Measurements from ENCODE around the gene FOXC2. TPM values are rescaled to one million over a fixed set of nuclear protein-coding genes. Genes with fewer than 3 reads are reported as not detected.

The FOXC2 gene
- total and polyA plus RNA-seq, 10 of the 15 experiments (the other 5 are each of a cell fraction or from before 2014, with no cell fraction given): not detected

- Histone ChIP-seq H3K4me3 (no peak overlapping the region), H3K36me3 (ENCODE audit: control insufficient read depth in 2 of 2, insufficient read depth in 2 of 2, low read length in 1 of 2) (peaks cover 2 to 12% of the 10 kb centered on the region in 2 experiments), H3K9ac (ENCODE audit: control insufficient read depth, insufficient read depth, low read length) (no peak overlapping the region), H3K27ac (ENCODE audit: control insufficient read depth, insufficient read depth) (no peak overlapping the region), H3K4me1 (ENCODE audit: control insufficient read depth, insufficient read depth, low read length) (no peaks in the 10 kb centered on the region), H3K4me2 (ENCODE audit: control insufficient read depth, insufficient read depth) (no peak overlapping the region), H3K9me3 (replicated peaks; ENCODE audit: control insufficient read depth, insufficient read depth, low read length) (no peaks in the 10 kb centered on the region), H3K79me2 (ENCODE audit: control insufficient read depth, insufficient read depth, low read length) (no peaks in the 10 kb centered on the region), H2AFZ (ENCODE audit: control insufficient read depth, low read depth, low read length) (no peak overlapping the region), H4K20me1 (ENCODE audit: control insufficient read depth, insufficient read depth) (no peaks in the 10 kb centered on the region), H3K27me3 (replicated peaks in 1 of 2; ENCODE audit: control insufficient read depth in 2 of 2, insufficient read depth in 2 of 2, low read length in 1 of 2) (no peaks in the 10 kb centered on the region)
- FAIRE-seq: no peak
- DNase-seq (ENCODE audit: low read depth, low spot score): no peak
- intact Hi-C loops (cut with micrococcal nuclease; ENCODE audit: unreplicated experiment): no loop called here
- RAD21 ChIA-PET (ENCODE audit: unreplicated experiment): no interaction called here
- no peak for ATAC-seq
- in situ Hi-C loops (cut with MboI): no loop called here
- CTCF ChIA-PET: no interaction called here
- SMC1A ChIA-PET (ENCODE audit: uncharacterized antibody, unreplicated experiment): no interaction called here
- WGBS (ENCODE audit: insufficient coverage, insufficient replicate concordance, low lambda C conversion rate, missing lambda C conversion rate): 86% methylated on average over 8 of the region's 8 CpGs
- no peak for TF ChIP-seq KDM1A (IDR thresholded peaks at IDR 0.05; ENCODE audit: borderline replicate concordance)
- TF ChIP-seq MXI1 (IDR thresholded peaks at IDR 0.05; ENCODE audit: low read depth, low read length): no peak
- TF ChIP-seq, protein P1, sequence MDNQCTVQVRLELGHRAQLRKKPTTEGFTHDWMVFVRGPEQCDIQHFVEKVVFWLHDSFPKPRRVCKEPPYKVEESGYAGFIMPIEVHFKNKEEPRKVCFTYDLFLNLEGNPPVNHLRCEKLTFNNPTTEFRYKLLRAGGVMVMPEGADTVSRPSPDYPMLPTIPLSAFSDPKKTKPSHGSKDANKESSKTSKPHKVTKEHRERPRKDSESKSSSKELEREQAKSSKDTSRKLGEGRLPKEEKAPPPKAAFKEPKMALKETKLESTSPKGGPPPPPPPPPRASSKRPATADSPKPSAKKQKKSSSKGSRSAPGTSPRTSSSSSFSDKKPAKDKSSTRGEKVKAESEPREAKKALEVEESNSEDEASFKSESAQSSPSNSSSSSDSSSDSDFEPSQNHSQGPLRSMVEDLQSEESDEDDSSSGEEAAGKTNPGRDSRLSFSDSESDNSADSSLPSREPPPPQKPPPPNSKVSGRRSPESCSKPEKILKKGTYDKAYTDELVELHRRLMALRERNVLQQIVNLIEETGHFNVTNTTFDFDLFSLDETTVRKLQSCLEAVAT (IDR thresholded peaks at IDR 0.05): no peak
- no peak for TF ChIP-seq MEF2A (IDR thresholded peaks at IDR 0.05; ENCODE audit: insufficient read depth, low read depth, low read length)
- TF ChIP-seq ZZZ3 (IDR thresholded peaks at IDR 0.05; ENCODE audit: control insufficient read depth, insufficient read length, low read depth): no peak
- no peak for TF ChIP-seq CEBPZ (IDR thresholded peaks at IDR 0.05; ENCODE audit: low read depth, low read length)
- no peak for TF ChIP-seq TCF12 (IDR thresholded peaks at IDR 0.05; ENCODE audit: low read depth, low read length)
- no TSS peak for BruUV-seq (replicated peaks)
- POLR2A ChIA-PET: no interaction called here
Measured at GRCh38 chr16:86546638-86547013, 20.0 kb upstream of the FOXC2 start.
